A673 (cell line): ENCODE measurements around the gene PLEKHH1. TPM values are rescaled to one million over a fixed set of nuclear protein-coding genes. Genes with fewer than 3 reads are reported as not detected.

ENCODE experiments used
- BruUV-seq: library from RNA; stranded (reverse); fragments of 400-500 nt; replicated peaks from 2 replicates; lab custom pipeline; 2021; lab: Mats Ljungman, UMichigan
- CTCF ChIA-PET: fragments of 300-600 bp; sonication (Branson Sonifier 250); formaldehyde crosslinking; loops from one replicate; lab custom pipeline; 2022; ENCODE audit warnings: antibody characterized with exemption; lab: Charles Lee
- POLR2A ChIA-PET: fragments of 300-600 bp; sonication (Branson Sonifier 250); formaldehyde crosslinking; loops from one replicate; lab custom pipeline; 2022; ENCODE audit warnings: antibody characterized with exemption; ENCODE audit not compliant: low non-redundant PET; lab: Charles Lee
- DNase-seq: peaks from one replicate; pipeline ENCODE4 v3.0.0-alpha.2; 2015; ENCODE audit warnings: low spot score
- H3K27ac ChIP-seq: fragments of 200-600 bp; sonication (generic); 2 replicates; pipeline ENCODE4 v1.5.1; 2016; ENCODE audit warnings: mixed run types, low read depth, mild to moderate bottlenecking, mixed read lengths, antibody characterized with exemption, low read length; ENCODE audit not compliant: poor library complexity, severe bottlenecking
- H3K27me3 ChIP-seq: fragments of 200-600 bp; sonication (generic); replicated peaks from 2 replicates; pipeline ENCODE4 v1.6.1; 2017; ENCODE audit warnings: mixed run types, low read depth, mild to moderate bottlenecking, mixed read lengths, antibody characterized with exemption, low read length; ENCODE audit not compliant: insufficient read depth, poor library complexity
- H3K36me3 ChIP-seq: fragments of 200-600 bp; sonication (generic); 2 replicates; pipeline ENCODE4 v1.6.1; 2016; ENCODE audit warnings: mixed run types, mild to moderate bottlenecking, mixed read lengths, antibody characterized with exemption, low read length; ENCODE audit not compliant: insufficient read depth, poor library complexity, severe bottlenecking
- H3K4me1 ChIP-seq: fragments of 200-600 bp; sonication (generic); 2 replicates; pipeline ENCODE4 v1.6.1; 2017; ENCODE audit warnings: mixed run types, mild to moderate bottlenecking, mixed read lengths, antibody characterized with exemption, low read length; ENCODE audit not compliant: insufficient read depth, poor library complexity, severe bottlenecking
- H3K4me3 ChIP-seq: fragments of 200-600 bp; sonication (generic); 2 replicates; pipeline ENCODE4 v1.5.1; 2016; ENCODE audit warnings: low read depth, mixed run types, mild to moderate bottlenecking, mixed read lengths, low read length; ENCODE audit not compliant: poor library complexity, severe bottlenecking
- H3K9me3 ChIP-seq: fragments of 200-600 bp; sonication (generic); 2 replicates; pipeline ENCODE4 v1.6.1; 2016; ENCODE audit warnings: mixed run types, low read depth, mild to moderate bottlenecking, mixed read lengths, antibody characterized with exemption, low read length; ENCODE audit not compliant: poor library complexity, severe bottlenecking
- EZH2 ChIP-seq: fragments of 200-600 bp; sonication (generic); IDR thresholded peaks from 2 replicates; pipeline ENCODE4 v1.6.1; 2017; ENCODE audit warnings: borderline replicate concordance, low read depth, mild to moderate bottlenecking, mixed read lengths, antibody characterized with exemption, low read length; ENCODE audit not compliant: poor library complexity, severe bottlenecking
- intact Hi-C: fragments of 100-400 bp; cut with micrococcal nuclease; formaldehyde crosslinking; loops from one replicate; pipeline ENCODE4 v1.10.0; 2022; ENCODE audit not compliant: unreplicated experiment
- total RNA-seq: library from RNA; stranded (reverse); gene quantifications from 2 replicates; pipeline ENCODE4 v1.2.3, GENCODE V29; 2021
- TF ChIP-seq, protein P1 (sequence below): fragments of 300-800, 200-600 bp; sonication (generic); conservative IDR thresholded peaks from 2 replicates; pipeline ENCODE4 v1.5.1; 2017; ENCODE audit warnings: low read depth, mild to moderate bottlenecking, antibody characterized with exemption, low read length, moderate library complexity, mixed read lengths

PLEKHH1 gene
- total RNA-seq, 1 experiment from 2014 or later = 8.9 TPM

DNA sequence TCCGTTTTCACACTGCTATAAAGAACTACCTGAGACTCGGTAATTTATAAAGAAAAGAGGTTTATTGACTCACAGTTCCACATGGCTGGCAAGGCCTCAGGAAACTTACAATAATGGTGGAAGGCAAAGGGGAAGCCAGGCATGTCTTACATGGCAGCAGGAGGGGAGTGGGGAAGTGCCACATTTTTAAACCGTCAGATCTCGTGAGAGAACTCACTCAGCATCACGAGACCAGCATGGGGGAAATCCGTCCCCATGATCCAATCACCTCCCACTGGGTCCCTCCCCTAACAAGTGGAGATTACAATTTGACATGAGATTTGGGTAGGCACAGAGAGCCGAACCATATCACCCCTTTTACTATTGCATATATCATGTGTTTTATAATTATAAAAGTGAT, 69.0 kb downstream of the PLEKHH1 start:
- DNase-seq = no peak
- no TSS peak for BruUV-seq
- Histone ChIP-seq H3K36me3 (no peaks in the 10 kb centered on the region), H3K9me3 (no peaks in the 10 kb centered on the region), H3K27me3 (no peaks in the 10 kb centered on the region), H3K4me1 (no peaks in the 10 kb centered on the region), H3K27ac (no peak overlapping the region), H3K4me3 (no peak overlapping the region)
- TF ChIP-seq, protein P1, sequence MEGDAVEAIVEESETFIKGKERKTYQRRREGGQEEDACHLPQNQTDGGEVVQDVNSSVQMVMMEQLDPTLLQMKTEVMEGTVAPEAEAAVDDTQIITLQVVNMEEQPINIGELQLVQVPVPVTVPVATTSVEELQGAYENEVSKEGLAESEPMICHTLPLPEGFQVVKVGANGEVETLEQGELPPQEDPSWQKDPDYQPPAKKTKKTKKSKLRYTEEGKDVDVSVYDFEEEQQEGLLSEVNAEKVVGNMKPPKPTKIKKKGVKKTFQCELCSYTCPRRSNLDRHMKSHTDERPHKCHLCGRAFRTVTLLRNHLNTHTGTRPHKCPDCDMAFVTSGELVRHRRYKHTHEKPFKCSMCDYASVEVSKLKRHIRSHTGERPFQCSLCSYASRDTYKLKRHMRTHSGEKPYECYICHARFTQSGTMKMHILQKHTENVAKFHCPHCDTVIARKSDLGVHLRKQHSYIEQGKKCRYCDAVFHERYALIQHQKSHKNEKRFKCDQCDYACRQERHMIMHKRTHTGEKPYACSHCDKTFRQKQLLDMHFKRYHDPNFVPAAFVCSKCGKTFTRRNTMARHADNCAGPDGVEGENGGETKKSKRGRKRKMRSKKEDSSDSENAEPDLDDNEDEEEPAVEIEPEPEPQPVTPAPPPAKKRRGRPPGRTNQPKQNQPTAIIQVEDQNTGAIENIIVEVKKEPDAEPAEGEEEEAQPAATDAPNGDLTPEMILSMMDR = no peak
- TF ChIP-seq EZH2 = no peak
- ChIA-PET POLR2A (no interaction called here), CTCF (no interaction called here)
- intact Hi-C loops = no loop called here

DNA sequence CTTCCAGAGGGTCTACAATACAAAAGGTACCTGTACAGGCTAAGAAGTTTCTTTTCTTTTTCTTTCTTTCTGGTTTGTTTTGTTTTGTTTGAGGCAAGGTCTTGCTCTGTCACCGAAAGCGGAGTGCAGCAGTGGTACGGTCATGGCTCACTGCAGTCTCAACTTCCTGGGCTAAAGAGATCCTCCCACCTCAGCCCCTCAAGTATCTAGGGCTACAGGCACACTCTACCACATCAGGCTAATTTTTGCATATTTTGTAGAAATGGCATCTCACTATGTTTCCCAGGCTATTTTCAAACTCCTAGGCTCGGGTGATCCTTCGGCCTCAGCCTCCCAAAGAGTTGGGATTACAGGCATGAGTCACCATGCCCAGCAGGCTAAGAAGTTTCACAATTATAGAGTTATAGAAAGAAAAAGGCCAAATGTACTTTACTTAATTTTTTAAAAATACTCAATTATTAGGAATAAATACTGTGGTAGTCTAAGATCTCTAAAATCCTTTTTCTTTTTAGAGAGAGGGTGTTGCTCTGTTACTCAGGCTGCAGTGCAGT, 70.0 kb downstream of the PLEKHH1 start:
- Histone ChIP-seq H3K36me3 (no peaks in the 10 kb centered on the region), H3K27ac (no peak overlapping the region), H3K27me3 (no peaks in the 10 kb centered on the region), H3K4me3 (no peak overlapping the region), H3K9me3 (no peaks in the 10 kb centered on the region), H3K4me1 (no peaks in the 10 kb centered on the region)
- no peak for DNase-seq
- no peak for TF ChIP-seq EZH2
- TF ChIP-seq, protein P1 = no peak
- intact Hi-C loops = no loop called here
- BruUV-seq = no TSS peak
- ChIA-PET CTCF (no interaction called here), POLR2A (no interaction called here)

DNA sequence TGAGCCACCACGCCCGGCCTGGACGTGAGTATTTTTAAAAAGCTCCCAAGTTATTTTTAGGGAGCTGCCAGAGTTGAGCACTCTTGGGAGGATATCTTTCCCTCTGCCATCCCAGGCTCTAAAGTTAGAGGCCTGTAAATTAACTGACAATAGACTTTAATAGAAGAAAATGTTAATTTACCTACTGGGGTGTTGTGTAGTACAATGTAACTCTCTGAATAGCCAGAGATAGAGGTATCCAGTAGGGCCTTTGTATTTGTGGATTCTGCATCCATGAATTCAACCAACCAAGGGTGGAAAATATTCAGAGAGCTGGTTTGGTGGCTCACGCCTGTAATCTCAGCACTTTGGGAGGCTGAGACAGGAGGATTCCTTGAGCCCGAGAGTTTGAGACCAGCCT, 74.6 kb downstream of the PLEKHH1 start:
- no peaks in the 10 kb centered on the region for H3K27me3 ChIP-seq
- TF ChIP-seq EZH2 = no peak
- TF ChIP-seq, protein P1 = no peak
- intact Hi-C loops = no loop called here
- no TSS peak for BruUV-seq
- no peaks in the 10 kb centered on the region for H3K4me1 ChIP-seq
- H3K4me3 ChIP-seq = no peak overlapping the region
- CTCF ChIA-PET = no interaction called here
- POLR2A ChIA-PET = no interaction called here
- H3K9me3 ChIP-seq = no peaks in the 10 kb centered on the region
- no peak overlapping the region for H3K27ac ChIP-seq
- H3K36me3 ChIP-seq = no peaks in the 10 kb centered on the region
- DNase-seq = no peak
